Smooth muscle cell of the brain vasculature (primary cell): ENCODE measurements around the gene IMMT.
"Not testable (repeated sequence)": the region's sequence is repeated elsewhere in the genome, so short reads cannot be mapped to it uniquely, and the experiment has no call there.

ENCODE experiments used
- DNase-seq: peaks from one replicate; pipeline ENCODE4 v3.0.0-alpha.2; 2012; ENCODE audit warnings: low read depth, low spot score

Gene IMMT

DNA sequence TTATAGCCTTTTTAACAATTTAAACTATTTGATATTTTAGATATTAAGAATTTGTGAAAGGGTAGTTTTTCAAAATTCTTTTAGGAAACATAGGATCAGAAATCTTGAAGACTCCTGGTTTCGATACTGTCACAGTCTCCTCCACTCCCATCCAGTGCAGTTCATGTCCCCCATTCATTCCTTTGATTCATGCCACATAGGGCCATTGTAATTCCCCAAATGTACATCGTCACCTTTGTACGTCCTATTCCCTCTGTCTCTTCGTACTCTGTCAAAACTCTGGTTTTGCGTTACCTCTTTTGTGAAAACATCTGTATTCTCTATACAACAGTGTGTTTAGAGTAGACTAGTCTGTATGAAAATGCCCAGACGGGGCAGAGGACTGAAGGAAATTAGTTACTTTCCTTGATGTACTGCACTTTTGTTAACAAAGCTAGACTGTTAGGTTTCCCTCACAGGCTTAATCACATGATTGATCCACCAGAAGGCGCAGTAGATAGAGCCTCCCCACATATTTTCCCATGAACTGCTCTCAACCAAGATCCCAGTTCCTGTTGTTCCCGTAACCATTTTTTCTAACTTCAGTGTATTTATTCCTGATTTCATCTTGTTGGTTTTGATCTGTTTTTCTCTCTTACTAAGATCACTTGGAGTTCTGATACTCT, 6.5 kb upstream of the IMMT start:
- DNase-seq: no peak

DNA sequence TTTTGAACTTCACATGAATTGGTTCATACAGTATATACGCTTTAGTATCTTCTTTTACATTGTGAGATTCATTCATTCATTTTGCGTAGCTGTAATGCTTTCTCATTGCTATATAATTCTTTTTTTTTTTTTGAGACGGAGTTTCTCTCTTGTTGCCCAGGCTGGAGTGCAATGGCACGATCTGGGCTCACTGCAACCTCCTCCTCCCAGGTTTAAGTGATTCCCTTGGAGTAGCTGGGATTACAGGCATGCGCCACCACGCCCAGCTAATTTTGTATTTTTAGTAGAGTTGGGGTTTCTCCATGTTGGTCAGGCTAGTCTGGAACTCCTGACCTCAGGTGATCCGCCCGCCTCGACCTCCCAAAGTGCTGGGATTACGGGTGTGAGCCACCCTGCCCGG, 5.3 kb upstream of the IMMT start:
- not testable (repeated sequence) for DNase-seq

DNA sequence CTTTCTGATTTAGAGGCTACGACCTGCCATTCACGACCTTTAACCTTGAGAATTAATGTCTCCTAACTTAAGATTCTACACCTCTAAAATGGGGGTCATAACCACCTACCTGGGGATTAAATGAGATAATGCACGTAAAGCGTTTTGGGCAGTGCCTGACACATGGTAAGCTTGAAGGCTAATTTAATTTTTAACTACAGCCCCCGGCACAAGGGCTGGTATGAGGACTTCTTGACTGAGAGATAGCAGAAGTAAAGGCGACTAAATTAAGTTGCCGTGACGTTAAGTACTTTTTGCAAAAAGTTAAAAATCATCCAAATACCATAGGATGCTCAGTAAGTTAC, 4.5 kb upstream of the IMMT start:
- no peak for DNase-seq

DNA sequence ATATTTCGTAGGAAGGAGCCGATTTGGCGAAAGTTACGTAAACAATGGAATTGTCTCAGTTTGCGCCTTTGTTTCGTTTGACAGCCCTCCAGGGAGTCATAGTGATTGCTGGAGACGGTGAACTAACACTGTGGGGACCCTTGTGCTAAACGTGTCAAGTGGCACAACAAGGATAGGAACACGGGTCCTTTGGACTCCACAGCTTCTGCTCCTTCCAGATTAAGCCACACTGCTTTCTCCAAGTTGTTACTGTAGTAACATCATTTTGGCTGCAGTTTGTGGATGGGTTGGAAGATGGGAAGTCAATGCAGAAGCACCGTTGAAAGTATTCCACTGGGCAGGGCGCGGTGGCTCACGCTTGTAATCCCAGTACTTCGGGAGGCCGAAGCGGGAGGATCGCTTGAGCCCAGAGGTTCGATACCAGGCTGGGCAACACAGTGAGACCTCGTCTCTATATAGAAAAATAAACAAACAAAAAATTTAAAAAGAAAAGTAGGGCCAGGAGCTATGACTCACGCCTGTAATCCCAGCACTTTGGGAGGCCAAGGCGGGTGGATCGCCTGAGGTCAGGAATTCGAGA, 636 bp upstream of the IMMT start:
- no peak for DNase-seq

DNA sequence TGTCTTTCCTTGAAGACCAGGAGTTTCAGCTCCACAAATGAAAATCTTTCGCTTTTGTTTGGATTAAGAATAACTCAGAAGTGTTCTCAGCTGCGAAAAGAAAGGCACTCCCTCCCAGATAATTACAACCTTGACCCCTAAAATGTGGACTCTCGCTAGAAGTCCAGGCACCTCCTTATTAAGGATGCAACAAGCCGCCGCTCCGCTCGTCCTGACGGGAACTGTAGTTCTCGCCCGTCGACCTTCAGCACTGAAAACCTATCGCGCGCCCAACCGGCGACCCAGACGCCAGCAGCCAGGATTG, 559 bp downstream of the IMMT start:
- no peak for DNase-seq

DNA sequence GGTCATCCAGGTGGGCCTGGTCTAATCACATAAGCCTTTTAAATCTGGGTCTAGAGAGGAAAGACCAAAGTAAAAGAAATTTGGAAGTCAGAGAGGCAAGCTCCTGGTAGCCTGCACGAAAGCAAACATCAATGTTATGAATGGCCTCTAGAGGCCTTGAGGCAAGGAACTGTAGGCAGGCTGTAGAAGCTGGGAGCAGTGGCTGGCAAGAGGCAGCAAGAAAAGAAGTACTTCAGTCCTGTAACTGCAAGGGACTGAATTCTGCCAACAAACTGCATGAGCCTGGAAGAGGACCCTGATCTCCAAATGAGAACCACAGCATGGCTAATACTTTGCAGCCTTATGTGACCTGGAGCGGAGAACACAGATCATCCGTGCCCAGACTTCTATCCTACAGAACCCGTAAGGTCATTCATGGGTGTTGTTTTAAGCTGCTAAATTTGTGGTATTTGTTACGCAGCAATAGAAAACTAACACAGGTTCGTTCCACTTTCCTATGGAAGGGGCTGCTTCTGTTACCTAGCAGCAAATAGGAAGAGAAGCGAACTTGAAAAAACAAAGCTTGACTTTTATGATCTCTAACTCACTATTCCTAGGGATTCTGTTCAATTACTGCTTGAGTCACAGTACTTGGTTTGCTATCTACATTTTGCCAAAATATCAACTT, 1.2 kb downstream of the IMMT start:
- DNase-seq: no peak

DNA sequence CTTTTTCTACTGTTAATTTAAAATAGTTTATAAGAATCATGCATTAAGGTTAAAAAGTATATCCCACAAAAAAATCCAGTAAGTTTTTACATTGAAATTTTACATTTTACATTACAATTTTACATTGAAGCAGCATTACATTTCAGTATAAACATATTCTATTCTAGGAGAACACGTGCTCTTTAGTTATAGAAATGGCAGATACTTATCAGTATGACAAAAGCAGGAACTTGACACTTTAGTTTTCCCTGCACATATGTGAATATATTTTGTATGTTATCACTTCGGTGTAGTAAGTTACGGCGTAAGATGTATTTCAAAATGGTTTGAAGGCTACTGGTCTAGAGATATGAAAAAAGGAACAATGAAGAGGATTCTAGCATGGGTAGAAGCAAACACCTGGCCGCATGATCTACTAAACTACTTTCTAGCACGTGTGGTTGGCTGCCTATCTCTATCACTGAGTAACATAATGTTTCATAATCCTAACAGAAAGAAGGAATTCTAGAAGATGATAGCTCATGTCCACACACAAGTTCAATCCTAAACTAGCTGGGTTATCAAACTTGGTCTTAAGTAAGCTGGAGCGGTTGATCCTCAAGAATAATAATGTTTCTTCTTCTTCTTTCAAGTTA, 5.4 kb downstream of the IMMT start:
- no peak for DNase-seq

DNA sequence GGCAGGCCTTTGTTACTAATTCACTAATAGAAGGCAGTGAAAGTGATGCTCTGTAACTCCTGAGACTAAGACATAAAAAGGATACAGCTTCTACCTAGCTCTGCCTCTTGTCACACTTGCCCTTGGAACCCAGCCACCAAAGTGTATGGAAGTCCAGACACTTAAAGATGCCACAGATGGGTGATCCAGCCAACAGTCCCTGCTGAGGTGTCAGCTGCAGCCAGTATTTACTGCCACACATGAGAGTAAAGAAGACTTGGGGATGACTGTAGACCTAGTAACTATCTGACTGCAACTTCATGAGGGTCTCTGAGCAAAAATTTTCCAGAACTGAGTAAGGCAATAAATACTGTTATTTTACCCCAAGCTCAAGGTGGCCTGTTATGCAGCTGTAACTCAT, 8.8 kb downstream of the IMMT start:
- DNase-seq: no peak

DNA sequence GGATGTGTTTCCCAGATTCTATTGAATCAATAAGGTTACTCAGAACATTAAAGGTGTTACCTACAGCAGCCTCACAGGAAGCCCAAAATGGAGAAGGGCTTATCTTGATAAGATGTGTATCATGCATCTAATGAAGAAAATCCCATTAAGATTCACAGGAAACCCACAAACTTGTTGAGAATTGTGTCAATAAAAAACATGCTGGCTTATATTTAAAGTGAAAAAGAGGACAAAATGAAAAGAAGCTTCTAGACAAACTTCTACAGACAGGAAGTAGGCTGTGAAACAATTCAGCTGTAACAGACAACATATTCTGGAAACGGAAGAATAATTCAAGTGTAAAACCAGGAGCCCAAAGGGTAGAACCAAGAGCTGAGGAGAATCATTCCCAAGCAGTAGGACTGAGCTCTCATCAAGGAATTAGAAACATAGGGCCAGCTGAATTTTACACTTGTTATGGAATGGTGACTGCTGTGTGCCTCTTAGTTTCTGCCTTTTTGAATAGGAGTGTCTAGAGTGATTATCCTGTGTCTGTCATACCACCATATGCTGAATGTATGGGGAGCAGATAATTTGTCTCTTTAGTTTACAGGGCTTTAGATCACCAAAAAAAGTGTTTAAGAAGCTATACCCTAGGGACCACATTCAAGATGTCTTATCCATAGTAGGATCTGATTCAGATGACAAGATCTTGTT, 9.6 kb downstream of the IMMT start:
- no peak for DNase-seq

DNA sequence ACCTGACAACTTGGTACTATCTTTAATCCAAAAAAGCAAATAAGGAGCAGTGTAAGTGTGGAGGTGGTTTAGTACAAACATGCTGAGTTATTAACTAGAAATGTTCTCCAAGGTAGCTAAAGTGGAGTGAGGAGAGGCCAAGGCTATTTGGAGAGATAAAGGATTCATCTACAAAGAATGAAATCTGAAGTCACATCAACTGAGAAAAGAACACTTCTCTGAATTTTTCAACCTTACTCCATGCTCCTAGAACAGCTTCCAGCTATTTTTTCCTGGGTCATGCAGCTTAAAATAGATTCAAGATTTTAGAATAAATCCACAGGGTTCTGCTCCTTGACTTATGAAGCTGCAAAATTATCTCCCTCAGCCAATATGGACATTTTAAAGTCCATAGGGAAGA, 18.7 kb downstream of the IMMT start:
- no peak for DNase-seq

DNA sequence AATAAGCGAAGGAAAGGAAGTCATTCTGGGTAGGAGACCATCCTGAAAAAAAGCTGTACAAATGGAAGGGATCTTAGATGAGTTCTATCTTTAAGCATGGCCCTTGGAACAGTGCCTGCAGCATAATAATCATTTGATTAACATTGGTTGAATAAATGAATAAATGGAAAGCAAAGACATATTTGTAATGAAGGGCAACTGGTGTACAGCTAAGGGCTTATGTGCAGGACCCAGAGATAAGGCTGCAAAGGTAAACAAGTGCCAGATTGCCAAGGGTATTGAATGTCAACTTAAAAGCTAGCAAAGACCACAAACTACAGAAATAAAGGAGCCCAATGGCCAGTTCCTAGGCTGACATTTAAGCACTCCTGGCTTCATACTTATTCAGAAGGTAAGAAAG, 19.4 kb downstream of the IMMT start:
- DNase-seq: no peak

DNA sequence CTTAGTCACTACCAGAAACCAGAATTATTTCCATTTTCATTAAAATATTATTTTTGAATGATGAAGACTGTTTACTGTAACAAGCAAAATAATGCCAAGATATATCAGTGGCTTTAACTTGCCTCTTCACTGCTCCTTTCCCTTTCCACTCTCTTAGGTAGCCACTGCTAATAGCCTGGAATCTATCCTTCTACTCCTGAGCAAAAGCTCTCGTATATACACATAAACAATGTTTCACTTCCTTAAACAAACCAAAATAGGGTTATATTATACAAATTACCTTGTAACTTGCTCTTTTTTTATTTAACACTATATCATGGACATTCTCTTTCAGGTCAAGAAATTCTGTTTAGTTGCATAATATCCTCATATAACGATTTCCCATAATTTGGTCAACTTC, 20.8 kb downstream of the IMMT start:
- DNase-seq: no peak

DNA sequence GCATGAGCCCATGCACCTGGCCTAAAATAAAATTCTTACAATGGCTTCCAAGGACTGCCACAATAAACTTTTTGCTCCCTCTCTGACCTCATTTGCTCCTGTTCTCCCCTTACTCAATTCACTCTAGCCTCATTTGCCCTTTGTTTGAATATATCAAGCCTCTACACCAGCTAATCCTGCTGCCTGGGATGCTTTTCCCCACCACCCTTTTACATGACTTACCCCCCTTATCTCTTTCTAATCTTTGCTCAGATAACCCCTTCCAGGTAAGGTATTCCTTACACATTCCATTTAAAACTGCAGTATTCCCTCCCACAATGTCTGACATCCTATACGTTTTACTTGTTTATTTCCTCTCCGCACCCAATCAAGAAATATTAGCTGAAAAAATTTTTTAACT, 22.7 kb downstream of the IMMT start:
- DNase-seq: no peak

DNA sequence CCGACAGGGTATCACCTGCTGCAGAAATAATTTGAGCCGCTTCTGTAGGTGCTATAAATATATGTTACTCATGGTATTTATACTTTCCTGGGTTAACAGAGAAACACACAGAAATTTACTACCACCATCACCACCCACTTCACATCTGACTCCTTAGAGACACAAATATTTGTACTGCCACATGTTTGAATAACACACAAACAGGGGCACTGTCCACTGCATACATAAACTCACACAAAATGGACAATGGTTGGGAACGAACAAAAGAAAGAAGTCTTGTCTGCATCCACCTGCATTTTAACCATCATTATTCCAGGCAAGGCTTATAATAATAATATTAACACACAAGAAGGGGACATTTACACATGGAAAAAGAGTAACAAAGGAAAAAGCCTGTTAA, 24.0 kb downstream of the IMMT start:
- DNase-seq: no peak

DNA sequence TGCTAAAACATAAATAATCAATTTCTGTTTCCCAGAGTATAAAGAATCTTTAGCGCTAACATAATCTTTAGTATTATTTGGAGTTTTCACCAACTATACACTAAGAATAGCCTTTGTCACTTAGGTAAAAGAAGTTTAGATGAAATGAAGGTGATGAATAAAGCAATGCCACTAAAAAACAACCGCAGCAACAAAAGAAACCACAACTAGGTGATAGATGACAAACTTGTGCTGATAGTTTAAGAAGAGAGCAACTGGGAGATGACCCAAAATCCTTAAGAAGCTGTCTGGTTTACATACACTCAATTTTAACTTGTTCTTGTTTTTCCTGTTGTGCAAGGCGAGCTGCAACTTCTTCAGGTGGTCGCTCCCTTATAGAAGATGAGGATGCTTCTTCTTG, 24.8 kb downstream of the IMMT start:
- DNase-seq: no peak

DNA sequence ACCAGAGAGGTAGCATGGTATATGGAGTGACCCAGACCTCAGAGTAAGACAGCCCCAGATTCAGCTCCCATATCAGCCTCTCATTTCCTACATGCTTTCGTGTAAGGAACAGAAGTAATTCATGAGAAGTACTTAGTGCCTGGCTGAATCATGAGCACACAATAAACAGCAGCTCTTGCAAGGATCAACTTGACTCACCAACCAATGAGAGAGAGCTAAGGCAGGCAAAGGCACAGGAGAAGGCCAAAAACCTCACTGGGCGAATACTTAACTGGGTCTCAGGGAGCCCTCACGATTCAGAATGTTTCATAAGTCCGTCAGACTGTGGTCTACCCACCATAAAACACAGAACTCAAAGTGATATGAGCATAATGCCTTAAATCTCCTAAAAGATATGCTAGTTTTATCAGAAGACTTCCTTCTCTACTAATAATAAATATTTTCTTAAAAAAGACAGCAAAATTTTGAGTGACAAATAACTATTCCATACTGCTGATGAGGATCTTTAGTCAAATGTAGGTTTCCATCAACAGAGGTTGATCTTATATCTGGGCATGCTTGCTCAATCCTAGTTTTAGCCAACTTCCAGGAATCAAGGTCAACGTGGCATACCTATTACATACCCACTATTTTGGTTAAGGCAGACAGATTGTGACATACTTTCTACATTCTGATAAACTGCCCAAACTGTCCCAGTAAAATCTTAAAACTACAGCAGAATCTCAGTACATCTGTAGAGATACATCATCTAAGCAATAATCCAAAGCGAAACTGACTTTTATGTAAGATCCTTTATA, 34.9 kb downstream of the IMMT start:
- DNase-seq: no peak

DNA sequence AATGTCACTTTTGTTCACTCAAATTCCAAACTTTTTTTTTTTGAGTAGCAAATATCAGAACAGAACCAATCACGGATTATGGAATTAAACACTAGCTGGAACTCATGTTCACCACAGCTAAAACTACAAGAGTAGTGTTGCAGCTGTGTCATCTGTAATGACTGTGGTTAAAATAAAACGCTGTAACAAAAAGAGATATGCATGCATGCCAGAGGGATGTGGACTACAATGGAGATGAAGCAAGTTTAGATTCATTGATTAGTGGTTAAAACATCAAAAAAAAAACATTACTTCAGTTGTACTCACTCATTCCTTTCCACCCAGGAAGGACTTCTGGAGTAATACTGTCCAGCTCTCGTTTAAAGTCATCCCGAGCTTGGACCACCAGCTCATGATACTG, 37.0 kb downstream of the IMMT start:
- DNase-seq: no peak

DNA sequence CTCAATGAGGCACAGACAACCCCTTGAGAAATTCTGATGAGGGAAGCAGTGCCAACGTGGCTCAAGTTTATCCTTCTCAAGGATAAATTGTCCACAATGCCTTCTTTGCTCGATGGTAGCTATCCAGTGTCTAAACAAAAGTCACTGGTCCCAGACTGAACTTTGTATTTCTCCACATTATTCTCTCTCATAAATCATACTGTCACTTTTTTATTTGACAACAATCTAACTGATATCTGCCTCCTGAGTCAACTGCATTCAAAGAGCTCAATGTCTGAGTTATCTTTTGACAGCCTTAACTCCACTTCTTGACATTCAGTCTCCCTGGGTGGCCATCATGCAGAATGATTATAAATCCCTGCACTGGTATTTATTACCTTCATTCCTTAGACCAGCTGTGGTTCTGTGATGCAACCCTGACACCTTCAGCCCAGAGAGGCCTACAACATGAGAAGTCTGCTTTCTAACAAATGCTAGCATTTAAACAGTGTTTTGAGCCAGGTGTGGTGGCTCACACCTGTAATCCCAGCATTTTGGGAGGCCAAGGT, 38.2 kb downstream of the IMMT start:
- no peak for DNase-seq

DNA sequence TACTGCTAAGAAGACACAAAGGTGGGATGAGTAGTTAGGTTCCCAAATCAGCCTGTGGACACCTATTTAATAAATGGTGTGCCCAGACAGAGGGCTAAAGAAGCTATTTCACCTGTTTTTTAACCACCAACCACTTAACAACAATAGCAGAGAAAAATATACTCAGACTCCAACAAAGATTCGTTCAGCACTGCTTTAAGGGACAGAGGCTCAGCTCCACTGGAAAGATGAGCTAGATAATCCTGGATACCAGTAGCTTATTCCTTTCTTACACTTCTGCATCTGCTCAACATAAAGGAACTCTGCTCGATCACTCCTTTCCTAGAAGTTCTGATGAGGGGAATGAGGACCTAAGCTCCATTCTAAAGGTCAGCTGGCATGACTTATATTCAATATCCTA, 44.8 kb downstream of the IMMT start:
- DNase-seq: no peak

DNA sequence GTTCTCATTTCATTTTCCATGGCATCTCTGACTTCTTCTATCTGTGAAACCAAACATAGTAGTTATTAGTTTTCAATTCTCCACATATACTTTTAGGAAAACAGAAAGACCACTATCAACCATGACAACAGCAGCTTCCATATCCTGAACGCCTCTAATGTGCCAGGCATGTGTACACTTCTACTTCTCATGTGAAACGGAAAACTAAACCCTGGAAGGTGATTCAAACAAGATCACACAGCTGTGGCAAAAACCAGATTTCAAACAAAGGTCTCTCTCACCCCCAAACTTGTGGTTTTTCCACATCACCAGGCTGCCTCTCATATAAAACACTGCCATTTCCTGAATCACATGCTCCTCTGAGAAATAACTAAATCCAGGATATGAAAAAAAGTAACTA, 47.5 kb downstream of the IMMT start:
- no peak for DNase-seq

DNA sequence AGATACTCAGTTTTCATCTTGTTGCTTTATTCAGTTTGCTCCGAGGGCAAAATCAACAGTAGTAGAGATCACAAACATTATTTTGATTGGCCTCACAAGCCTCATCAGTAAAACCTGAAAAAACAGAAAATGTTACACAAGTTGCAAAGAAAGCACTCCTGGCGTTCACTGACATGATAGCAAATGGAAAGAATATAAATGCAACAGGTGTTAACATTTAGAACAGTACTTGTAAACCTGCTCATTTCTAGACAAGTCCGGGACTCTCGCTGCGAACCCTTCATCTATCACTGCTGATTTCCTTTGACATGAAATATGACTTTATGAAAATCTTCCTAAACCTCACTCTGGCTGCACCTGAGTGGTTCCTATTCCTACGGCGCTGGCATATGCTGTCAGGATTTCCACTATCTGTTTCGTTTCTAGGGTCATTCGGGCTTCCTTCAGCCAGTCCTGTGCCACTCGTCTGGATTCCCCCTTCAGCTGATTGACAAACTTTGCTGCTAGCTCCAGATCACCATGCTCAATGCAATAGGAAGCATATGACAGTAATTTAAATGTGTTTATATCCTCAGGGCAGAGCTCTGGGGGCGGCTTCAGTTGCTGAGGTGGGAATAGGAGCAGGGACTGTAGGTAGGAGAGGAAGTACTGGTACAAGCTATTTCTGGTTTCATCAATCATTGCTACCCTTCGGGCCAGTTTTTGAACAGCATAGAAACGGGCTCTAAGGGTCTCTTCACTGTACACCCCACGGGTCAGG, 51.2 kb downstream of the IMMT start:
- DNase-seq: no peak
